Measurements from ENCODE around the gene CDH23. TPM values are rescaled to one million over a fixed set of nuclear protein-coding genes. Genes with fewer than 3 reads are reported as not detected.

The CDH23 gene
- total RNA-seq, 4 donors from 2014 or later = 0.72 to 4.1 (median 2.2) TPM

DNA sequence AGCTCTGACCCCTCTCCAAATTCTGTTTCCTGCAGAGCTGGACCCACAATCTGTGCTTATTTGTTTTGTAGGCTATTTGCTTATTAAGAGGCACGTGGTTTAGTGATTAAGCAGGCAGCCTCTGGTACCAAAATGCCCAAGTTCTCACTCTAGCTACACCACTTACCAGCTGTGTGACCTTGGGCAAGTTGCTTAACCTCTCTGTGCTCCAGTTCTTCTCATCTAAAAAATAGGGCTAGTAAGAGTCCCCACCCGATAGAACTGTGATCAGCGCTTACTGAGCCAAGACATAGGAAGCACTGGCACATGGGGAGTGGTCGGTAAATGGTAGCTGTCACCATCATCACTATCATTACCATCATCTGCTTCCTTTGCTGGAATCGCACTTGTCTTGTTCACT is 302.0 kb downstream of the CDH23 start:
- Histone ChIP-seq H3K4me3 (no peak overlapping the region), H3K4me1 (peaks cover 22% of the 10 kb centered on the region), H3K27ac (no peak overlapping the region), H3K27me3 (no peaks in the 10 kb centered on the region), H3K36me3 (no peaks in the 10 kb centered on the region), H3K9me3 (no peaks in the 10 kb centered on the region)
- 92% methylated on average over 5 of the region's 5 CpGs for WGBS
- TF ChIP-seq CTCF (IDR thresholded peaks at IDR 0.05) (no peak), EP300 (IDR thresholded peaks at IDR 0.05) (no peak), POLR2AphosphoS5 (IDR thresholded peaks at IDR 0.05) (no peak), POLR2A (IDR thresholded peaks at IDR 0.05) (no peak)
- DNase-seq (ENCODE audit: low spot score in 2 of 2) = no peak

GRCh38 chr10:71700731-71701368 is 304.1 kb downstream of the CDH23 start:
- peaks cover 10% of the 10 kb centered on the region for H3K4me1 ChIP-seq
- TF ChIP-seq CTCF (IDR thresholded peaks at IDR 0.05) = no peak
- no peak for TF ChIP-seq EP300 (IDR thresholded peaks at IDR 0.05)
- TF ChIP-seq POLR2A (IDR thresholded peaks at IDR 0.05) = no peak
- no peak for TF ChIP-seq POLR2AphosphoS5 (IDR thresholded peaks at IDR 0.05)
- no peaks in the 10 kb centered on the region for H3K36me3 ChIP-seq
- H3K27ac ChIP-seq = no peak overlapping the region
- no peak for DNase-seq (ENCODE audit: low spot score in 2 of 2)
- 83% methylated on average over 6 of the region's 11 CpGs for WGBS
- H3K4me3 ChIP-seq = no peak overlapping the region
- H3K27me3 ChIP-seq = no peaks in the 10 kb centered on the region
- H3K9me3 ChIP-seq = no peaks in the 10 kb centered on the region

DNA sequence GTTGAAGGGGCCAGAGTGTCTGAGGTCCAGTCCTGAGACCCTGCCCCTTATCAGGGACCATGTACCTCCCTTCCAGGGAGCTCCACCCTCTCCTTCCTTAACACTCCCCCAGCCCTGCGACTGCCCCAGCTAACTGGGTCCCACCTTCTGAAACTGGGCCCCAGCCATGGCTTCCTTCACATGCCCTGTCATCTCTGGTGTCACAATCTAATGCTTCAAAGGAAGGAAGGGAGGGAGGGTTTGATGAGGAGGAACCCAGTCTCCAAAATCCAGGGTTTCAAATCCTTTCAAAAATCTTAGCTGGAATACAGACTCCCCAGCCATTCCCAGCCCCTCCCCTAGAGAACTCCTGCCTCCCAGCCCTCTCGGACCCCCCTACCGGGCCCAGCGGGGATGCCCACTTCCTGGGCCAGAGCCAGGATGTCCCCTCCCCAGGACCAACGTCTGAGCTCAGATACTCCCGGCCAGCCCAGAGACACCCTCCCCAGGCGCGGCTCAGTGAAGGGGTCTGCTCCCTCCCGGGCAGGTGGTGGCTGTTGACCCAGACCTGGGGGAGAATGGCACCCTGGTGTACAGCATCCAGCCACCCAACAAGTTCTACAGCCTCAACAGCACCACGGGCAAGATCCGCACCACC is 304.9 kb downstream of the CDH23 start:
- 81% methylated on average over 7 of the region's 11 CpGs for WGBS
- H3K27me3 ChIP-seq = no peaks in the 10 kb centered on the region
- peaks cover 3% of the 10 kb centered on the region for H3K4me1 ChIP-seq
- no peaks in the 10 kb centered on the region for H3K36me3 ChIP-seq
- H3K4me3 ChIP-seq = no peak overlapping the region
- no peaks in the 10 kb centered on the region for H3K9me3 ChIP-seq
- TF ChIP-seq EP300 (IDR thresholded peaks at IDR 0.05) (no peak), POLR2AphosphoS5 (IDR thresholded peaks at IDR 0.05) (no peak), CTCF (IDR thresholded peaks at IDR 0.05) (no peak), POLR2A (IDR thresholded peaks at IDR 0.05) (no peak)
- H3K27ac ChIP-seq = no peak overlapping the region
- DNase-seq (ENCODE audit: low spot score in 2 of 2) = no peak

DNA sequence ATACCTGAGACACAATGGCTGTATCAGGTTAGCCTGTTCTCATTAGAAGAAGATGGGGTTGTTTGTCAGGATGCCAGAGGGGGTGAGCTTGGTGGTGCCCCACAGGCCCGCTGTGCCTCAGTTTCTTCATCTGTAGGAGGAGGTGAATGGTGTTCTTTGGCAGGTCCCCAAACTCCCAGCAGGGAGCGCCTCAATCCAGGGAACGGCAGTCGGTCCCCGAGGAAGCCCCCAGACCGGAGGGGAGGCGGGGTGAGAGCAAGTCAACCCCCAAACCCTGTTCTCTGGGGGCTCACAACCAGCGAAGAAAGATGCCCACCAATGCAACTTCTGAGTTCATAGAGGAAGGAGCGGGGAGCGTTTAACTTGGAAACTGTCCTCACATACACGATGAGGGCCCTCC is 306.9 kb downstream of the CDH23 start:
- no peak overlapping the region for H3K27ac ChIP-seq
- WGBS = 91% methylated on average over 11 of the region's 11 CpGs

More for the DNA sequence above, 306.9 kb downstream of the CDH23 start:
- H3K36me3 ChIP-seq = no peaks in the 10 kb centered on the region
- no peaks in the 10 kb centered on the region for H3K9me3 ChIP-seq
- no peak overlapping the region for H3K4me3 ChIP-seq
- H3K27me3 ChIP-seq = no peaks in the 10 kb centered on the region
- DNase-seq (ENCODE audit: low spot score in 2 of 2) = no peak
- TF ChIP-seq POLR2AphosphoS5 (IDR thresholded peaks at IDR 0.05) (no peak), CTCF (IDR thresholded peaks at IDR 0.05) (no peak), EP300 (IDR thresholded peaks at IDR 0.05) (no peak), POLR2A (IDR thresholded peaks at IDR 0.05) (no peak)
- peaks cover 9% of the 10 kb centered on the region for H3K4me1 ChIP-seq

All from suprapubic skin (tissue), 4 donors.